SU-DHL-6 (cell line): ENCODE data around the gene TMEM116.

ENCODE experiments used
- H2AFZ ChIP-seq: fragments of 200-600 bp; sonication (generic); 2 replicates; pipeline ENCODE4 v1.6.1; 2014; ENCODE audit warnings: low read depth, mild to moderate bottlenecking, moderate library complexity, mixed read lengths, antibody characterized with exemption, low read length; ENCODE audit not compliant: severe bottlenecking
- H3F3A ChIP-seq: fragments of 200-600 bp; shearing (Covaris generic); 2 replicates; pipeline ENCODE4 v1.6.0; 2016; ENCODE audit warnings: antibody characterized with exemption, mild to moderate bottlenecking; ENCODE audit not compliant: insufficient read depth
- H3K27ac ChIP-seq: fragments of 200-600 bp; sonication (generic); 2 replicates; pipeline ENCODE4 v1.5.1; 2016; ENCODE audit warnings: low read depth, mild to moderate bottlenecking, low read length, moderate library complexity, mixed read lengths
- H3K27me3 ChIP-seq: fragments of 200-600 bp; sonication (generic), shearing (Covaris generic); 2 replicates; pipeline ENCODE4 v1.6.0; 2014; ENCODE audit warnings: mild to moderate bottlenecking, low read length
- H3K36me3 ChIP-seq: fragments of 200-600 bp; sonication (generic); 2 replicates; pipeline ENCODE4 v1.6.1; 2014; ENCODE audit warnings: mild to moderate bottlenecking, low read length, mixed read lengths
- H3K4me2 ChIP-seq: fragments of 300-600, 200-600 bp; shearing (Covaris generic), sonication (generic); 2 replicates; pipeline ENCODE4 v1.6.0; 2014; ENCODE audit warnings: low read length, low read depth, mild to moderate bottlenecking; ENCODE audit not compliant: poor library complexity, severe bottlenecking
- H3K4me3 ChIP-seq: fragments of 200-600 bp; sonication (generic); 2 replicates; pipeline ENCODE4 v1.5.1; 2014; ENCODE audit warnings: antibody characterized with exemption, low read length, mild to moderate bottlenecking, mixed read lengths; ENCODE audit not compliant: insufficient read depth, poor library complexity, severe bottlenecking
- H3K79me2 ChIP-seq: fragments of 200-600 bp; sonication (generic); 2 replicates; pipeline ENCODE4 v1.6.1; 2014; ENCODE audit warnings: mild to moderate bottlenecking, low read length, moderate library complexity; ENCODE audit not compliant: insufficient read depth
- H3K9ac ChIP-seq: fragments of 200-600 bp; sonication (generic); 2 replicates; pipeline ENCODE4 v1.7.0; 2014; ENCODE audit warnings: mild to moderate bottlenecking, low read length
- H3K9me2 ChIP-seq: fragments of 200-600 bp; sonication (generic); replicated peaks from 2 replicates; pipeline ENCODE4 v1.6.1; 2014; ENCODE audit warnings: low read length; ENCODE audit not compliant: insufficient read depth
- H3K9me3 ChIP-seq: fragments of 200-600 bp; sonication (generic); 2 replicates; pipeline ENCODE4 v1.6.1; 2014; ENCODE audit warnings: low read length, mixed read lengths; ENCODE audit not compliant: insufficient read depth
- H4K20me1 ChIP-seq: fragments of 200-600 bp; sonication (generic); 2 replicates; pipeline ENCODE4 v1.6.1; 2014; ENCODE audit warnings: low read depth, mild to moderate bottlenecking, antibody characterized with exemption, low read length, moderate library complexity, mixed read lengths
- EZH2phosphoT487 ChIP-seq: fragments of 200-600 bp; sonication (generic), shearing (Covaris generic); conservative IDR thresholded peaks from 2 replicates; pipeline ENCODE4 v1.6.1; 2018; ENCODE audit warnings: mild to moderate bottlenecking, antibody characterized with exemption, low read length, moderate library complexity, mixed read lengths
- TF ChIP-seq, protein P1 (sequence below): fragments of 200-600 bp; sonication (generic); IDR thresholded peaks from one replicate; pipeline ENCODE4 v1.5.1; 2017; ENCODE audit warnings: antibody characterized with exemption, mild to moderate bottlenecking, low read length, moderate library complexity; ENCODE audit not compliant: insufficient read depth, poor library complexity, severe bottlenecking

Gene TMEM116

DNA sequence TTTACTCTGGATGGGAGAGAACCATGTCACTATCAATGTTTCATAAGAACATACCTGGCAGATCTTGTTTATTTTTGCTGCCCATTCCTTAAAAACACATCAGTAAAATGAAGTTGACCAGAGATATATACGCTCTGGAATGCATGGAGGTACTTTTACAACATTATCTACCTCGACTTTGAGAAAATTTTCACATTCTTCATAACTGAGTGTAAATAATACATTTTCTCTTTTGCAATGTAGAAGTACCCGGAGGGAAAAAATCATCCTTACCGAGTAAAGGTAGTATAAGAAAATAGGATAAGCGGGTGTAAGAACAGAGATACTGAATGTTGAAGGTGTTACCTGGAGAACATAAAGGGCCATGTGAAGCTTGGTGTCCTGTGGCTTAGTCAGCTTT lies 80.7 kb downstream of the TMEM116 start:
- TF ChIP-seq, protein P1, sequence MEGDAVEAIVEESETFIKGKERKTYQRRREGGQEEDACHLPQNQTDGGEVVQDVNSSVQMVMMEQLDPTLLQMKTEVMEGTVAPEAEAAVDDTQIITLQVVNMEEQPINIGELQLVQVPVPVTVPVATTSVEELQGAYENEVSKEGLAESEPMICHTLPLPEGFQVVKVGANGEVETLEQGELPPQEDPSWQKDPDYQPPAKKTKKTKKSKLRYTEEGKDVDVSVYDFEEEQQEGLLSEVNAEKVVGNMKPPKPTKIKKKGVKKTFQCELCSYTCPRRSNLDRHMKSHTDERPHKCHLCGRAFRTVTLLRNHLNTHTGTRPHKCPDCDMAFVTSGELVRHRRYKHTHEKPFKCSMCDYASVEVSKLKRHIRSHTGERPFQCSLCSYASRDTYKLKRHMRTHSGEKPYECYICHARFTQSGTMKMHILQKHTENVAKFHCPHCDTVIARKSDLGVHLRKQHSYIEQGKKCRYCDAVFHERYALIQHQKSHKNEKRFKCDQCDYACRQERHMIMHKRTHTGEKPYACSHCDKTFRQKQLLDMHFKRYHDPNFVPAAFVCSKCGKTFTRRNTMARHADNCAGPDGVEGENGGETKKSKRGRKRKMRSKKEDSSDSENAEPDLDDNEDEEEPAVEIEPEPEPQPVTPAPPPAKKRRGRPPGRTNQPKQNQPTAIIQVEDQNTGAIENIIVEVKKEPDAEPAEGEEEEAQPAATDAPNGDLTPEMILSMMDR, result no peak
- no peak for TF ChIP-seq EZH2phosphoT487
- no peaks in the 10 kb centered on the region for H3K79me2 ChIP-seq
- no peak overlapping the region for H3K27ac ChIP-seq
- H3K4me3 ChIP-seq, result no peak overlapping the region
- no peaks in the 10 kb centered on the region for H3K27me3 ChIP-seq
- no peaks in the 10 kb centered on the region for H3K9me2 ChIP-seq
- H2AFZ ChIP-seq, result no peak overlapping the region
- no peaks in the 10 kb centered on the region for H3K9me3 ChIP-seq
- no peaks in the 10 kb centered on the region for H4K20me1 ChIP-seq
- no peak overlapping the region for H3K4me2 ChIP-seq
- no peak overlapping the region for H3K9ac ChIP-seq
- no peaks in the 10 kb centered on the region for H3F3A ChIP-seq
- no peaks in the 10 kb centered on the region for H3K36me3 ChIP-seq

DNA sequence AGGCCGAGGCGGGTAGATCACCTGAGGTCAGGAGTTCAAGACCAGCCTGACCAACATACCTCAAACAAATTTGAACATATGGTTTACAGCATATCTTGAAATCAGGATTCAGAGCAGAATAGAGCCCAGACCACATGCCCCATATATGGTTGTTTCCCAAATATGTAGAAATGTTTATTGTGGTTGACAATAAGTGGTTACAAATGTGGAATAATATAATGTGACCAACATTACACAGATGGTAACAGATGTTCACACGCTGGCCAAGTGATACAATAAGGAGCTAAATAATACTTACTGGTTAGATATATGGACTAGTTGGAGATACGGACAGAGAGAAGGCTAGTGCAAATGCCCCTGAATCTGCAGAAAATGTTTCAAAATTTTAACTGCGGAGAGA lies 85.6 kb downstream of the TMEM116 start:
- Histone ChIP-seq H3K36me3 (no peaks in the 10 kb centered on the region), H3K79me2 (no peaks in the 10 kb centered on the region), H3F3A (no peaks in the 10 kb centered on the region), H2AFZ (no peak overlapping the region), H3K27ac (no peak overlapping the region), H3K4me2 (no peak overlapping the region), H3K9me3 (no peaks in the 10 kb centered on the region), H3K27me3 (no peaks in the 10 kb centered on the region), H3K4me3 (no peak overlapping the region), H3K9ac (no peak overlapping the region), H3K9me2 (no peaks in the 10 kb centered on the region), H4K20me1 (no peaks in the 10 kb centered on the region)
- TF ChIP-seq, protein P1, result no peak
- TF ChIP-seq EZH2phosphoT487, result no peak

DNA sequence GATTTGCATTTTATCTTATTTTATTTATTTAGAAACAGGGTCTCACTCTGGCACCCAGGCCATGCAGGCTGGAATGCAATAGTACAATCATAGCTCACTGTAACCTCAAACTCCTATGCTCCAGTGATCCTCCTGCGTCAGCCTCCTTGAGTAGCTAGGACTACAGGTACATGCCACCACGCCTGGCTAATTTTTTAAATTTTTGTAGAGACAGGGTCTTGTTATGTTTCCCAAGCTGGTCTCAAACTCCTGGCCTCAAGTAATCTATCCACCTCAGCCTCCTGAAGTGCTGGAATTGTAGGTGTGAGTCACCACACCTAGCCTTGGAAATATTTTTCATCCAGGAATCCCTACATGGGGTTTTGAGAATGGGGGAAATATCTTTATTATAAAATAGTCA lies 86.3 kb downstream of the TMEM116 start:
- Histone ChIP-seq H3K9me2 (no peaks in the 10 kb centered on the region), H3K4me2 (no peak overlapping the region), H3F3A (no peaks in the 10 kb centered on the region), H3K9ac (no peak overlapping the region), H3K9me3 (no peaks in the 10 kb centered on the region), H3K27ac (no peak overlapping the region), H4K20me1 (no peaks in the 10 kb centered on the region), H3K79me2 (no peaks in the 10 kb centered on the region), H3K27me3 (no peaks in the 10 kb centered on the region), H3K36me3 (no peaks in the 10 kb centered on the region), H3K4me3 (no peak overlapping the region), H2AFZ (no peak overlapping the region)
- TF ChIP-seq, protein P1, result no peak
- TF ChIP-seq EZH2phosphoT487, result no peak
